RPMI7951 (cell line): Measurements from ENCODE around the gene BICRA. TPM values are rescaled to one million over a fixed set of nuclear protein-coding genes. Genes with fewer than 3 reads are reported as not detected.

Experiments used
- DNase-seq: peaks from one replicate; pipeline ENCODE4 v3.0.0-alpha.2; 2012; ENCODE audit warnings: low read depth
- total RNA-seq: library from RNA; depleted of rRNA; stranded (reverse); fragments of >200 nt; shearing (Covaris generic); gene quantifications from 2 replicates; pipeline ENCODE4 v1.2.3, GENCODE V29; 2014

The BICRA gene
- total RNA-seq, 1 experiment from 2014 or later: 4.4 TPM

DNA sequence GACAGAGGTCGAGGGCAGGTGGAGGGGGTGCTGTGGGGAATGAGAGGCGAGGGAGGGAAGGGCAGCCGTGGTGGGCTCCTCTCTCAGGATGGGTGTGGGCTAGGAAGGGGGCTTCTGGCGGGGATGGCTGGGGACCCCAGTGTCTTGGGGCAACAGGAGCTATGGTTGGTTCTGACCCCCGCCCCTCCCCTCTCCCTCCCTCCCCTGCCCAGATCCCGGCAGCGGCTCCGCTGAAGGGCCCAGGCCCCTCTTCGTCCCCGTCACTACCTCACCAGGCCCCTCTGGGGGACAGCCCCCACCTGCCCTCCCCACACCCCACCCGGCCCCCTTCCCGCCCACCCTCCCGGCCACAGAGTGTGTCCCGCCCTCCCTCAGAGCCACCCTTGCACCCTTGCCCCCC is 85.0 kb downstream of the BICRA start:
- no peak for DNase-seq

- DNase-seq: no peak
Measured at GRCh38 chr19:47694466-47695273, 85.7 kb downstream of the BICRA start.

- no peak for DNase-seq
Measured at GRCh38 chr19:47695533-47696262, 86.8 kb downstream of the BICRA start.

- no peak for DNase-seq
Measured at GRCh38 chr19:47696635-47697034, 87.7 kb downstream of the BICRA start.

DNA sequence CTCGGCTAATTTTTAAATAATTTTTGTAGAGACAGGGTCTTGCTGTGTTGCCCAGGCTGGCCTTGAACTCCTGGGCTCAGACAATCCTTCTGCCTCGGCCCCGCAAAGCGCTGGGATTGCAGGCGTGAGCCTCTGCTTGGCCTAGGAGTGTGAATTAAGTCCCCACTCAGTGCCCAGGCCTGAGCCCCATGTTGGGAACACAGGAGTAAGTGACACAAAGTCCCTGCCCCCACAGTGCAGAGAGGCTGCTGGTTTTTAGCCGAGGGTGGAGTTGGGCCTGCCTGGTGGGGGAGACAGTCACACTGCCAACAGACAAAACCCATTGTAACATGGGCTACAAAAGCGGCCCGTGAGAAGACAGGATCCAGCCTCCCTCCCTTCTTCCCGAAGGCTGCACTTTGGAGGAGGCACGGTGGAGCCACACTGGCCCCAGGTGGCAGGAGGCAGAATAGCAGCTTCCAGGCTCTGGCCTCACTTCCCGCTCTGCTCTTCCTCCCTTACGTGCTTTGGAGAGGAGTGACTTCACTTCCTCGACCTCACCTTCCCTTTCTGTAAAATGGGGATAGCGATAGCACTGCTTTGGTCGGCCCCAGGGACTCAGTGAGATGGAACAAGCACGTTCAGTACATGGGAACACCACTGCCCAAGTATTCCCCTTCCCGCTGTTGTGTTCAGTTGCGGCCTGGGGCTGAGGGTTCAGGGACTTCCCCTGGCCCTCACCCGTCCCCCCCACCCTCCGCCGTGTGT is 89.1 kb downstream of the BICRA start:
- peak; percentile 76 for DNase-seq

GRCh38 chr19:47698631-47699359 is 89.9 kb downstream of the BICRA start:
- DNase-seq: no peak

DNA sequence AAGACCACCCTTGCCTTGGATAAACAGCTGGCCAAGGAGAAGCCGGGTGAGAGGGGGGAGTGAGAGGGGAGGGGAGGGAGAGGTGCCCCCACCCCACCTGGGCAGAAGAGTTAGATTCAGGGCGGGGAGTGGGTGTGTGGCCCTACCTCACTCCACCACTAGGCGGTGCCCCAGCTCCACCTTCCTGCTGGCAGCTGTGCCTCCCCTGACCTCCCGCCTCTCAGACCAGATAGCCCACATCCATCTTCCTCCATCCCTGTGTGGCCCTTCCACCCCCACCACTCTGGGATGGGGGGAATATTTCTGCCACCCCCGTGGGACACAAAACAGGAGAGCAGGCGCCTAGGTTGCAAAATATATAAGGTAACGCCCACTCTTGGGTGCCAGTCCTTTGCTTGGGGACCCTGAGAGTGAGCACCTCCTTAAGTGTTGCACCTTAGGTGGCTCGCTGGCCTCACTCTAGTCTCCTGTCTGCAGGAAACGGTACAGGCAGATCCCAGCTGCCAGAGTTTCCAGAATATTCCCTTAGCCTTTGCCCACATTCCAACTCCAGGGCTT is 90.5 kb downstream of the BICRA start:
- peak; percentile 27 for DNase-seq

DNA sequence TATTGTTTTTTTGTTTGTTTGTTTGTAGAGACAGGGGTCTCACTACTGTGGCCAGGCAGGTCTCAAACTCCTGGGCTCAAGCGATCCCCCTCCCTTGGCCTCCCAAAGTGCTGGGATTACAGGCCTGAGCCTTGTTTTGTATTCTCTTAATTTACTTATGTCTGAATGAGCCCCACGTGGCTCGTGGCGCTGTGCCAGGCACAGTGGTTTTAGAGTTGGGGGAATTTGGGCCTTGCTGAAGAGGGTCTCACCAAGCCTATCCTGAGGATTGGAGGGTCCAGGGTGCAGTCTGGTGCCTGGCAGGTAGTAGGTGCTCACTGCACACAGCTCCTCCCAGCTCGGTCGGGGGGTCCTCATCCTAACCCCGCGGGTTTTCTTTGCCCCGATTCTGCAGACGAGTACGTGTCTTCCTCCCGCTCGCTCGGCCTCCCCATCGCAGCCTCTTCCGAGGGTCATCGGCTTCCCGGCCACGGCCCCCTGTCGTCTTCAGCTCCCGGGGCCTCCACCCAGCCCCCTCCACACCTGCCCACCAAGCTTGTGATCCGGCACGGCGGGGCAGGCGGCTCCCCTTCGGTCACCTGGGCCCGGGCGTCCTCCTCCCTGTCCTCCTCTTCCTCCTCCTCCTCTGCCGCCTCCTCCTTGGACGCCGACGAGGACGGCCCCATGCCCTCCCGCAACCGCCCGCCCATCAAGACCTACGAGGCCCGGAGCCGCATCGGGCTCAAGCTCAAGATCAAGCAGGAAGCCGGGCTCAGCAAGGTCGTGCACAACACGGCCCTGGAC is 92.2 kb downstream of the BICRA start:
- DNase-seq: no peak

GRCh38 chr19:47701717-47702552 is 93.0 kb downstream of the BICRA start:
- DNase-seq: no peak

DNA sequence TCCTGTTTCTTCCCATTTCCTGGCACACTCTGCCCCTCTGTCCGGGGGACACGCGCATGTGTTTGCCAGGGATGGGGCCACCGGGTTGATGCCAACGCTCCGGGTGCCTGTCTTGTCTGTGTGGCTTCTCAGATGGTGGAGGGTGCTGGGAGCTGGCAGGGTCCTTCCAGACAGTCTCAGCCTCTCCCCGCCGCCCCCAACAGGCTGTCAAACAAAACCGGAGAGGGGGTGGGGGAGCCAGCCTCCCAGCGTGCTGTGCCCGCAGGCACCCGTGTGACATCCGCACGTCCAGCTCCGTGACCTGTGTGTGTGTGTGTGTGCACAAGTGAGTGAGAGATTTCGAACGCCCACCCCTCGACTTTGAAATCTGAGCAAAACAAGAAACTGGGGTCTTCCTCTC is 93.7 kb downstream of the BICRA start:
- no peak for DNase-seq

GRCh38 chr19:47703301-47703700 is 94.4 kb downstream of the BICRA start:
- DNase-seq: no peak

DNA sequence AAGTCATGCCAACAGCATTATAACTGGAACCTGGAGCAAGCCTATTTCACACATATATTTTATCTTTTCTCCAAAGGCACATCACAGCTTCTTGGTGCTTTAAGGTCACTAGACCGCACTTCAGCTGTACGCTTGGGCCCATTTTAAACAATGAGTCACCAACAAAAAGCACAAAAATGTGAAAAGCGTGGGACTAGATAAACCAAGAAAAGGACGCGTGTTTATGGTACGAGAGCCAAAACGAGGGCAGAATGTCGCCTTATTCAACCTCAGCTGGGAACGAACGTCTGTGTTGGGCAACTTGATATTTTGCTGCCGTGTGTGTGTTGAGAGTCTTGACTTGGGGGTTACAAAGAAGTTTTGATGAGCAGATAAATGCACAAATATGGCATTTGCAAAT is 95.1 kb downstream of the BICRA start:
- no peak for DNase-seq

GRCh38 chr19:47704656-47705055 is 95.7 kb downstream of the BICRA start:
- no peak for DNase-seq

GRCh38 chr19:47707135-47707925 is 98.4 kb downstream of the BICRA start:
- peak; percentile 75 for DNase-seq

GRCh38 chr19:47711652-47712242 is 102.8 kb downstream of the BICRA start:
- DNase-seq: no peak

- DNase-seq: peak; percentile 84
Measured at GRCh38 chr19:47713046-47714021, 104.4 kb downstream of the BICRA start, which contains the start of gene EHD2. Gene EHD2, plus strand, starts transcription at chr19:47713422. Its CDS starts 3,191 bp downstream, at chr19:47716613.

DNA sequence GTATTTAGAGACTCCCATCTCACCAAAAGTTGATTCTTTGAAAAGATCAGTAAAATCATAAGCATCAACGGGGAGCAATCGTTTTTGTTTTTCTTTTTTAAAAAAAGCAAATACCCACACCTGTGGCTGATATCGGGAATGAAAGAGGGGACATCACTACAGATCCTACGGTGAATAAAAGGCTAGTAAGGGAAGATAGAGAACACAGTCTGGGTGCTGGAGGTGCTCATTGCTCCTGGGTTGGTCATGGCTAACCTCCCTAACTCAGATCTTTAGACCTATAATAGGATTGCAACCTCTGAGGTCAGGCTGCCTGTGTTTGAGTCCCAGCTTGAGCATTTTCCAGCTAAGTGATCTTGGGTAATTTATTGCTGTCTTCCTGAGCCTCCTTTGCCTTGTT is 105.4 kb downstream of the BICRA start:
- DNase-seq: no peak
